Endothelial cell of umbilical vein (primary cell): ENCODE data around the gene ZDHHC17. TPM values are rescaled to one million over a fixed set of nuclear protein-coding genes. Genes with fewer than 3 reads are reported as not detected.

ENCODE experiments used
- BruUV-seq: library from RNA; stranded (reverse); fragments of 400-500 nt; replicated peaks from 2 replicates; lab custom pipeline; 2021; lab: Mats Ljungman, UMichigan
- CTCF ChIA-PET: fragments of 300-600, 350-600 bp; sonication (Branson Sonifier 250); formaldehyde crosslinking; loops from one replicate; lab custom pipeline; 2021; ENCODE audit warnings: antibody characterized with exemption, inconsistent platforms; lab: Charles Lee
- POLR2A ChIA-PET: fragments of 300-600, 350-600 bp; sonication (Branson Sonifier 250); formaldehyde crosslinking; loops from one replicate; lab custom pipeline; 2021; ENCODE audit warnings: antibody characterized with exemption, inconsistent platforms; lab: Charles Lee
- DNase-seq: peaks from one replicate; pipeline ENCODE4 v3.0.0-alpha.2; 2011; ENCODE audit warnings: low read depth, low spot score
- FAIRE-seq: peaks from 2 replicates; lab custom pipeline; 2011; peaks lifted over from hg19 to GRCh38; lab: Jason Lieb, UNC
- H2AFZ ChIP-seq: 2 replicates; pipeline ENCODE4 v1.6.0; 2012; ENCODE audit warnings: low read depth, low read length, control low read depth, inconsistent platforms
- H3K27ac ChIP-seq: 2 replicates; pipeline ENCODE4 v1.5.1; 2011; ENCODE audit warnings: low read depth, mild to moderate bottlenecking, control low read depth, low read length, moderate library complexity; ENCODE audit not compliant: insufficient read depth
- H3K27me3 ChIP-seq, 2 experiments: 2 replicates each; pipeline versions ENCODE4 v1.6.0 to v1.6.1; 2011; ENCODE audit warnings: low read length in 2 of 2, mixed read lengths in 1 of 2; ENCODE audit not compliant: control insufficient read depth in 2 of 2, insufficient read depth in 2 of 2
- H3K36me3 ChIP-seq, 2 experiments: 2 replicates in 1 of 2; 3 replicates in 1 of 2; pipeline ENCODE4 v1.5.1; 2011; ENCODE audit warnings: low read length in 2 of 2, mild to moderate bottlenecking in 1 of 2, moderate library complexity in 1 of 2; ENCODE audit not compliant: control insufficient read depth in 2 of 2, insufficient read depth in 2 of 2; ENCODE audit errors: extremely low read depth in 1 of 2
- H3K4me1 ChIP-seq: 3 replicates; pipeline ENCODE4 v1.5.1; 2011; ENCODE audit warnings: mild to moderate bottlenecking, low read length; ENCODE audit not compliant: control insufficient read depth, insufficient read depth; ENCODE audit errors: extremely low read depth
- H3K4me2 ChIP-seq: 2 replicates; pipeline ENCODE4 v1.6.1; 2011; ENCODE audit warnings: low read length, control low read depth, mixed read lengths; ENCODE audit not compliant: insufficient read depth
- H3K4me3 ChIP-seq, 3 experiments: fragments of 200-600 bp in 1 of 3; sonication (generic), shearing (Covaris generic) in 1 of 3; replicated peaks in 1 of 3; 2 replicates each; pipeline ENCODE4 v1.5.1; 2011 to 2016; ENCODE audit warnings: control low read depth in 3 of 3, low read length in 3 of 3, mild to moderate bottlenecking in 2 of 3, inconsistent platforms in 1 of 3, low read depth in 1 of 3, moderate library complexity in 1 of 3; ENCODE audit not compliant: insufficient read depth in 1 of 3
- H3K79me2 ChIP-seq: 2 replicates; pipeline ENCODE4 v1.6.0; 2012; ENCODE audit warnings: low read length, inconsistent platforms; ENCODE audit not compliant: control insufficient read depth, insufficient read depth
- H3K9ac ChIP-seq: replicated peaks from 2 replicates; pipeline ENCODE3; 2011; ENCODE audit warnings: low read length, control low read depth; ENCODE audit not compliant: insufficient read depth; ENCODE audit errors: extremely low read depth
- H3K9me1 ChIP-seq: replicated peaks from 3 replicates; pipeline ENCODE4 v1.6.0; 2011; ENCODE audit warnings: mild to moderate bottlenecking, low read length; ENCODE audit not compliant: control insufficient read depth, insufficient read depth; ENCODE audit errors: extremely low read depth
- H3K9me3 ChIP-seq: replicated peaks from 2 replicates; pipeline ENCODE4 v1.5.1; 2012; ENCODE audit warnings: low read length, inconsistent platforms; ENCODE audit not compliant: control insufficient read depth, insufficient read depth
- H4K20me1 ChIP-seq: replicated peaks from 2 replicates; pipeline ENCODE3; 2011; ENCODE audit warnings: mild to moderate bottlenecking, low read length; ENCODE audit not compliant: control insufficient read depth, insufficient read depth; ENCODE audit errors: extremely low read depth
- CTCF ChIP-seq, 2 donors: IDR thresholded peaks; 1 replicate in 1 of 2; 2 replicates in 1 of 2; pipeline ENCODE4 v1.5.1; 2011; ENCODE audit warnings: low read length in 2 of 2, mild to moderate bottlenecking in 2 of 2, moderate library complexity in 2 of 2, control low read depth in 1 of 2, inconsistent platforms in 1 of 2, low read depth in 1 of 2; ENCODE audit not compliant: insufficient read depth in 1 of 2; ENCODE audit errors: extremely low read depth in 1 of 2
- EZH2 ChIP-seq: IDR thresholded peaks from 2 replicates; pipeline ENCODE4 v1.6.1; 2012; ENCODE audit warnings: borderline replicate concordance, low read depth, mild to moderate bottlenecking, moderate library complexity, low read length, inconsistent platforms; ENCODE audit not compliant: severe bottlenecking
- FOS ChIP-seq: IDR thresholded peaks from 2 replicates; pipeline ENCODE4 v1.6.1; 2011; ENCODE audit warnings: mild to moderate bottlenecking, low read length, moderate library complexity, borderline replicate concordance; ENCODE audit not compliant: insufficient read depth
- GATA2 ChIP-seq: IDR thresholded peaks from 2 replicates; pipeline ENCODE4 v1.7.0; 2011; ENCODE audit warnings: low read depth, mild to moderate bottlenecking, moderate library complexity, mixed read lengths, low read length; ENCODE audit not compliant: insufficient read length, insufficient read depth
- JUN ChIP-seq: IDR thresholded peaks from 2 replicates; pipeline ENCODE4 v1.6.1; 2011; ENCODE audit warnings: borderline replicate concordance, low read depth; ENCODE audit not compliant: insufficient read length, insufficient read depth
- MAX ChIP-seq: IDR thresholded peaks from 2 replicates; pipeline ENCODE4 v1.6.1; 2011; ENCODE audit not compliant: insufficient read depth, insufficient read length
- MYC ChIP-seq: IDR thresholded peaks from one replicate; pipeline ENCODE4 v1.6.1; 2011; ENCODE audit warnings: mild to moderate bottlenecking, low read depth, low read length
- POLR2A ChIP-seq: IDR thresholded peaks from 2 replicates; pipeline ENCODE4 v1.6.1; 2012; ENCODE audit warnings: low read depth, mild to moderate bottlenecking, control low read depth, low read length
- POLR2AphosphoS5 ChIP-seq: IDR thresholded peaks from 2 replicates; pipeline ENCODE4 v1.6.1; 2012; ENCODE audit warnings: low read depth, mild to moderate bottlenecking, control low read depth, low read length, moderate library complexity; ENCODE audit not compliant: insufficient read depth
- dilution Hi-C: fragments of 300-500 bp; cut with MboI; formaldehyde crosslinking; loops from one replicate; pipeline ENCODE4 v1.15.0; 2019; ENCODE audit warnings: low sequenced_read_pairs; ENCODE audit not compliant: extremely low pct_ligation_motif_present
- intact Hi-C: fragments of 100-400 bp; cut with micrococcal nuclease; formaldehyde crosslinking; loops from one replicate; pipeline ENCODE4 v1.10.0; 2022
- polyA plus RNA-seq, 4 experiments: library from polyadenylated mRNA; depleted of rRNA in 3 of 4; stranded (reverse) in 3 of 4; unstranded in 1 of 4; fragments of >200 nt; gene quantifications; 2 replicates each; pipeline versions ENCODE4 v1.2.1 to v1.2.3, GENCODE V29; 2011 to 2012; ENCODE audit warnings: missing spikeins in 1 of 4
- total RNA-seq: library from RNA; stranded (reverse); gene quantifications from 2 replicates; pipeline ENCODE4 v1.2.3, GENCODE V29; 2021

ZDHHC17 gene
- total and polyA plus RNA-seq, 2 donors (not counting 3 experiments of a cell fraction or from before 2014, with no cell fraction given): 21.2 to 26.9 TPM

- POLR2A ChIA-PET: no interaction called here
- dilution Hi-C loops: no loop called here
- no peaks in the 10 kb centered on the region for H3K9me3 ChIP-seq
Observed at GRCh38 chr12:76872415-76872814, 108.5 kb downstream of the ZDHHC17 start.

More at GRCh38 chr12:76872415-76872814, 108.5 kb downstream of the ZDHHC17 start:
- CTCF ChIA-PET: no interaction called here
- intact Hi-C loops: no loop called here
- Histone ChIP-seq H3K9ac (no peak overlapping the region), H3K4me3 (no peak overlapping the region), H3K79me2 (no peaks in the 10 kb centered on the region), H3K36me3 (no peaks in the 10 kb centered on the region), H3K4me2 (no peak overlapping the region), H3K4me1 (no peaks in the 10 kb centered on the region), H3K9me1 (no peaks in the 10 kb centered on the region), H2AFZ (no peak overlapping the region), H4K20me1 (no peaks in the 10 kb centered on the region), H3K27ac (no peak overlapping the region), H3K27me3 (no peaks in the 10 kb centered on the region)
- DNase-seq (no peak), FAIRE-seq (no peak)
- TF ChIP-seq FOS: no peak
- no peak for TF ChIP-seq JUN
- no peak for TF ChIP-seq MAX
- TF ChIP-seq EZH2: no peak
- no peak for TF ChIP-seq POLR2A
- no peak for TF ChIP-seq CTCF (IDR thresholded peaks at IDR 0.05; ENCODE audit: extremely low read depth in 1 of 2, insufficient read depth in 1 of 2, low read depth in 1 of 2, low read length in 2 of 2)
- TF ChIP-seq GATA2: no peak
- TF ChIP-seq MYC: no peak
- TF ChIP-seq POLR2AphosphoS5: no peak
- no TSS peak for BruUV-seq
